SK-N-SH (cell line): ENCODE results near the gene EEF1AKMT4. TPM values are rescaled to one million over a fixed set of nuclear protein-coding genes. Genes with fewer than 3 reads are reported as not detected.

Experiments
- CTCF ChIA-PET: fragments of 300-600, 350-600 bp; formaldehyde crosslinking; extraction: SDS; loops from one replicate; lab custom pipeline; 2021; lab: Yijun Ruan, JAX
- POLR2A ChIA-PET: fragments of 350-600 bp; sonication (Branson Sonifier 250); formaldehyde crosslinking; extraction: SDS; loops from one replicate; lab custom pipeline; 2020; ENCODE audit warnings: antibody characterized with exemption, inconsistent platforms; lab: Yijun Ruan, JAX
- DNase-seq: peaks from one replicate; pipeline ENCODE4 v3.0.0; 2012
- H2AFZ ChIP-seq: fragments of 200-600 bp; sonication (generic); 2 replicates; pipeline ENCODE4 v1.8.1; 2016; ENCODE audit warnings: antibody characterized with exemption, mild to moderate bottlenecking, low read depth
- H3F3A ChIP-seq: fragments of 200-600 bp; sonication (generic); replicated peaks from 2 replicates; pipeline ENCODE3; 2016; ENCODE audit warnings: antibody characterized with exemption, mild to moderate bottlenecking; ENCODE audit not compliant: insufficient read depth
- H3K27ac ChIP-seq, 2 experiments: fragments of 200-500 bp in 1 of 2; fragments of 200-600 bp in 1 of 2; sonication (Bioruptor generic) in 1 of 2; sonication (generic), shearing (Covaris generic) in 1 of 2; 2 replicates each; pipeline versions ENCODE4 v1.5.1 to v1.6.1; 2014 to 2016; ENCODE audit warnings: low read depth in 2 of 2, inconsistent platforms in 1 of 2, low read length in 1 of 2, mild to moderate bottlenecking in 1 of 2, mixed read lengths in 1 of 2
- H3K27me3 ChIP-seq: fragments of 200-600 bp; sonication (generic), shearing (Covaris generic); 2 replicates; pipeline ENCODE4 v1.6.1; 2016; ENCODE audit warnings: mixed run types; ENCODE audit not compliant: insufficient read depth
- H3K36me3 ChIP-seq, 2 experiments: fragments of 200-500 bp in 1 of 2; fragments of 200-600 bp in 1 of 2; sonication (Bioruptor generic) in 1 of 2; sonication (generic) in 1 of 2; replicated peaks in 1 of 2; 2 replicates each; pipeline versions ENCODE3 to v1.5.1; 2014 to 2016; ENCODE audit warnings: low read length in 1 of 2, mild to moderate bottlenecking in 1 of 2; ENCODE audit not compliant: insufficient read depth in 2 of 2, control insufficient read depth in 1 of 2
- H3K4me1 ChIP-seq, 2 experiments: fragments of 200-500 bp in 1 of 2; fragments of 200-600 bp in 1 of 2; sonication (Bioruptor generic) in 1 of 2; sonication (generic), shearing (Covaris generic) in 1 of 2; 2 replicates each; pipeline versions ENCODE4 v1.5.1 to v1.6.1; 2014 to 2016; ENCODE audit warnings: low read depth in 1 of 2, low read length in 1 of 2, mixed run types in 1 of 2; ENCODE audit not compliant: insufficient read depth in 2 of 2, control insufficient read depth in 1 of 2
- H3K4me2 ChIP-seq: fragments of 200-600 bp; sonication (generic), shearing (Covaris generic); 2 replicates; pipeline ENCODE4 v1.6.1; 2017; ENCODE audit warnings: mixed run types
- H3K4me3 ChIP-seq, 2 experiments: fragments of 200-500 bp in 1 of 2; fragments of 200-600 bp in 1 of 2; sonication (Bioruptor generic) in 1 of 2; sonication (generic), shearing (Covaris generic) in 1 of 2; 2 replicates each; pipeline versions ENCODE4 v1.5.1 to v1.8.1; 2014 to 2016; ENCODE audit warnings: low read depth in 2 of 2, inconsistent platforms in 1 of 2, low read length in 1 of 2, mild to moderate bottlenecking in 1 of 2, mixed read lengths in 1 of 2, moderate library complexity in 1 of 2
- H3K79me2 ChIP-seq: fragments of 200-600 bp; sonication (generic); 2 replicates; pipeline ENCODE4 v1.8.1; 2017; ENCODE audit warnings: mild to moderate bottlenecking; ENCODE audit not compliant: insufficient read depth
- H3K9ac ChIP-seq: fragments of 200-600 bp; sonication (generic); 2 replicates; pipeline ENCODE4 v1.6.1; 2017; ENCODE audit warnings: mixed run types
- H3K9me2 ChIP-seq: fragments of 200-600 bp; sonication (generic); 2 replicates; pipeline ENCODE4 v1.6.1; 2017; ENCODE audit warnings: mixed run types
- H3K9me3 ChIP-seq: fragments of 200-600 bp; sonication (generic); 2 replicates; pipeline ENCODE4 v1.6.1; 2017; ENCODE audit warnings: mixed run types, mild to moderate bottlenecking, moderate library complexity
- H4K20me1 ChIP-seq: fragments of 200-600 bp; sonication (generic); 2 replicates; pipeline ENCODE4 v1.6.1; 2017; ENCODE audit warnings: mild to moderate bottlenecking, mixed run types; ENCODE audit not compliant: insufficient read depth
- CHD2 ChIP-seq: fragments of 150-350 bp; IDR thresholded peaks from 2 replicates; pipeline ENCODE4 v1.6.1; 2018; ENCODE audit warnings: low read length; ENCODE audit not compliant: partially characterized antibody
- ELF1 ChIP-seq: IDR thresholded peaks from 2 replicates; pipeline ENCODE4 v1.4.0; 2012
- EZH2phosphoT487 ChIP-seq: fragments of 200-600 bp; sonication (generic); IDR thresholded peaks from 2 replicates; pipeline ENCODE4 v1.6.1; 2017; ENCODE audit warnings: low read depth, mixed run types, mild to moderate bottlenecking, antibody characterized with exemption, moderate library complexity, borderline replicate concordance
- FOSL2 ChIP-seq: IDR thresholded peaks from 2 replicates; pipeline ENCODE4 v1.4.0; 2012; ENCODE audit warnings: low read depth, mild to moderate bottlenecking, moderate library complexity, borderline replicate concordance
- GABPA ChIP-seq: IDR thresholded peaks from 2 replicates; pipeline ENCODE4 v1.4.0; 2012; ENCODE audit warnings: low read depth, mild to moderate bottlenecking
- RCOR1 ChIP-seq: fragments of 150-350 bp; IDR thresholded peaks from 2 replicates; pipeline ENCODE4 v1.6.1; 2017; ENCODE audit warnings: antibody characterized with exemption, low read length
- RFX5 ChIP-seq: IDR thresholded peaks from 2 replicates; pipeline ENCODE4 v1.6.1; 2012; ENCODE audit warnings: mild to moderate bottlenecking, improper control_type of control experiment, low read length
- RXRA ChIP-seq: IDR thresholded peaks from 2 replicates; pipeline ENCODE4 v1.4.0; 2012; ENCODE audit warnings: low read depth, mild to moderate bottlenecking, borderline replicate concordance
- SMC3 ChIP-seq: IDR thresholded peaks from 2 replicates; pipeline ENCODE4 v1.6.1; 2012; ENCODE audit warnings: low read depth, low read length, improper control_type of control experiment
- TCF12 ChIP-seq: IDR thresholded peaks from 2 replicates; pipeline ENCODE4 v1.4.0; 2012
- WGBS: methylation state at CpG from one replicate; pipeline ENCODE4 v1.1.6; 2017; ENCODE audit warnings: low lambda C conversion rate; 5-methylcytosine and 5-hydroxymethylcytosine counted together
- polyA plus RNA-seq, 3 experiments: library from polyadenylated mRNA; depleted of rRNA; stranded (reverse); fragments of >200 nt; gene quantifications; 2 replicates each; pipeline ENCODE4 v1.2.3, GENCODE V29; 2012
- TF ChIP-seq, protein P1 (sequence below): IDR thresholded peaks from 2 replicates; pipeline ENCODE4; 2012
- TF ChIP-seq, protein P2 (sequence below): fragments of 150-350 bp; IDR thresholded peaks from 2 replicates; pipeline ENCODE4 v1.6.1; 2017; ENCODE audit warnings: antibody characterized with exemption, low read length, low read depth, borderline replicate concordance
- TF ChIP-seq, protein P3 (sequence below): IDR thresholded peaks from 2 replicates; pipeline ENCODE4 v1.6.1; 2012; ENCODE audit warnings: mild to moderate bottlenecking, low read depth, low read length, moderate library complexity
- TF ChIP-seq, protein P4 (sequence below): fragments of 150-350 bp; IDR thresholded peaks from 2 replicates; pipeline ENCODE4 v1.6.1; 2016; ENCODE audit warnings: mild to moderate bottlenecking, low read depth, low read length

EEF1AKMT4 gene
- polyA plus RNA-seq, 1 of the 3 experiments (the other 2 are of a cell fraction) = 9.3 TPM

DNA sequence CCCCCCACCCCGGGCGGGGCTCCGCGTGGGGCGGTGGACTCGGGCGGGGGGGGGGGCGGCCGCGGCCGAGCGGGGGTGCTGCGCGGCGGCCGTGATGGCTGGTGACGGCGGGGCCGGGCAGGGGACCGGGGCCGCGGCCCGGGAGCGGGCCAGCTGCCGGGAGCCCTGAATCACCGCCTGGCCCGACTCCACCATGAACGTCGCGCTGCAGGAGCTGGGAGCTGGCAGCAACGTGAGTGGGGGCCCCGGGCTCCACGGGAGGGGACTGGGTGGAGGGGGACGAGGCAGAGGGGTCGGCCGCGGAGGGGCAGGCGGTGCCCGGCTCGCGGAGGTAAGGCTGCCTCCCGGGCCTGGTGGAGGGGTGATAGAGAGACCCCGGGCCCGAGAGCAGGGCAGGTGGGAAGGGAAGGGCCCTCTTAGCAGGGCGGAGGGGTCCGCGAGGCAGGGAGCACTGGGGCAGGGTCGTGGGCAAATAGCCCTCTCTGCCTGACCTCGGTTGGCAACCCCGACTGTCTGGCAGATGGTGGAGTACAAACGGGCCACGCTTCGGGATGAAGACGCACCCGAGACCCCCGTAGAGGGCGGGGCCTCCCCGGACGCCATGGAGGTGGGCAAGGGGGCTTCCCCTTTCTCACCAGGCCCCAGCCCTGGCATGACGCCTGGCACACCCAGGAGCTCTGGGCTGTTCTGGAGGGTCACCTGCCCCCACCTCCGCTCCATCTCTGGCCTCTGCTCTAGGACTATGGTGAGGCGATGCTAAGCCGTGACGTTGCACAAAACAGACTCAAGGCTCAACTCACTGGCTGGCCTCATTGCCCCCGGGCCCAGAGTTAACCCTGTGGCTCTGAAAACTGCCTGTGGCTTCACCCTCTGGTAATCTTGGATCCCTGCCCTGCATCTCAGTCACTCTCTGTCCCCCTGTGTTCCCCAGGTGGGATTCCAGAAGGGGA lies 26.8 kb downstream of the EEF1AKMT4 start, which contains the start of gene ECE2:
ECE2 (plus strand) TSS at position 62 of the 950 bp plus-strand sequence; CDS start at position 194, 132 bp downstream.
- ChIA-PET CTCF (interaction anchor here (0.9 kb wide), 1 partner anchor 25 kb away, joined by 3 read pairs; no protein-coding TSS in a partner anchor), POLR2A (no interaction called here)

DNA sequence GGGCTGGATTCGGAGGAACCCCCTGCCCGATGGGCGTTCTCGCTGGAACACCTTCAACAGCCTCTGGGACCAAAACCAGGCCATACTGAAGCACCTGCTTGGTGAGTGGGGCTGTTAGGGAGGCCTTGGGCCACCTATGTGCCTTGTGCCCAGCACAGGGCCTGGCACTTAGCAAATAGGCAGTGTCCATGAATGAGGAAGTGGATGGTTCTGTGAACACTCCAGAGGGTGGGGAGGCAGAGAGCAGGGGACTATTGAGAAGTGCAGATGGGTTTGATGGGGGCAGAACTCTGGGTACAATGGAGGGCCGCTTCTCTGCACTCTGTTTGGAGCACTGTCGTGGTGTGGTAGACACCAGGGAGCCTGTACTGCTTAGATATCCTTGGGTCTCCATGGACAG lies 27.9 kb downstream of the EEF1AKMT4 start:
- no peak overlapping the region for H2AFZ ChIP-seq
- no peak overlapping the region for H3K9ac ChIP-seq
- H3K4me1 ChIP-seq = peaks cover 0 to 3% of the 10 kb centered on the region in 2 experiments; a peak in 1 of 4 replicates
- POLR2A ChIA-PET = no interaction called here
- H3K79me2 ChIP-seq = no peaks in the 10 kb centered on the region
- no peak for DNase-seq
- no peaks in the 10 kb centered on the region for H3K9me3 ChIP-seq
- H3K27ac ChIP-seq = no peak overlapping the region
- no peaks in the 10 kb centered on the region for H3K9me2 ChIP-seq
- peaks cover 14% of the 10 kb centered on the region for H3K27me3 ChIP-seq
- H3K4me3 ChIP-seq = no peak overlapping the region
- CTCF ChIA-PET = interaction anchor here (0.9 to 1.8 kb wide), 2 partner anchors 26 to 28 kb away, joined by 3 to 5 read pairs; partner anchors contain the start of gene EEF1AKMT4
- no peak overlapping the region for H3K4me2 ChIP-seq
- WGBS = 62% methylated on average over 5 of the region's 6 CpGs
- H4K20me1 ChIP-seq = no peaks in the 10 kb centered on the region
- no peaks in the 10 kb centered on the region for H3K36me3 ChIP-seq
- TF ChIP-seq FOSL2 = no peak
- TF ChIP-seq, protein P1, sequence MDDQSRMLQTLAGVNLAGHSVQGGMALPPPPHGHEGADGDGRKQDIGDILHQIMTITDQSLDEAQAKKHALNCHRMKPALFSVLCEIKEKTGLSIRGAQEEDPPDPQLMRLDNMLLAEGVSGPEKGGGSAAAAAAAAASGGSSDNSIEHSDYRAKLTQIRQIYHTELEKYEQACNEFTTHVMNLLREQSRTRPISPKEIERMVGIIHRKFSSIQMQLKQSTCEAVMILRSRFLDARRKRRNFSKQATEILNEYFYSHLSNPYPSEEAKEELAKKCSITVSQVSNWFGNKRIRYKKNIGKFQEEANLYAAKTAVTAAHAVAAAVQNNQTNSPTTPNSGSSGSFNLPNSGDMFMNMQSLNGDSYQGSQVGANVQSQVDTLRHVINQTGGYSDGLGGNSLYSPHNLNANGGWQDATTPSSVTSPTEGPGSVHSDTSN = no peak
- no peak for TF ChIP-seq EZH2phosphoT487
- TF ChIP-seq, protein P2, sequence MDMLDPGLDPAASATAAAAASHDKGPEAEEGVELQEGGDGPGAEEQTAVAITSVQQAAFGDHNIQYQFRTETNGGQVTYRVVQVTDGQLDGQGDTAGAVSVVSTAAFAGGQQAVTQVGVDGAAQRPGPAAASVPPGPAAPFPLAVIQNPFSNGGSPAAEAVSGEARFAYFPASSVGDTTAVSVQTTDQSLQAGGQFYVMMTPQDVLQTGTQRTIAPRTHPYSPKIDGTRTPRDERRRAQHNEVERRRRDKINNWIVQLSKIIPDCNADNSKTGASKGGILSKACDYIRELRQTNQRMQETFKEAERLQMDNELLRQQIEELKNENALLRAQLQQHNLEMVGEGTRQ = no peak
- TF ChIP-seq ELF1 = no peak
- TF ChIP-seq, protein P3, sequence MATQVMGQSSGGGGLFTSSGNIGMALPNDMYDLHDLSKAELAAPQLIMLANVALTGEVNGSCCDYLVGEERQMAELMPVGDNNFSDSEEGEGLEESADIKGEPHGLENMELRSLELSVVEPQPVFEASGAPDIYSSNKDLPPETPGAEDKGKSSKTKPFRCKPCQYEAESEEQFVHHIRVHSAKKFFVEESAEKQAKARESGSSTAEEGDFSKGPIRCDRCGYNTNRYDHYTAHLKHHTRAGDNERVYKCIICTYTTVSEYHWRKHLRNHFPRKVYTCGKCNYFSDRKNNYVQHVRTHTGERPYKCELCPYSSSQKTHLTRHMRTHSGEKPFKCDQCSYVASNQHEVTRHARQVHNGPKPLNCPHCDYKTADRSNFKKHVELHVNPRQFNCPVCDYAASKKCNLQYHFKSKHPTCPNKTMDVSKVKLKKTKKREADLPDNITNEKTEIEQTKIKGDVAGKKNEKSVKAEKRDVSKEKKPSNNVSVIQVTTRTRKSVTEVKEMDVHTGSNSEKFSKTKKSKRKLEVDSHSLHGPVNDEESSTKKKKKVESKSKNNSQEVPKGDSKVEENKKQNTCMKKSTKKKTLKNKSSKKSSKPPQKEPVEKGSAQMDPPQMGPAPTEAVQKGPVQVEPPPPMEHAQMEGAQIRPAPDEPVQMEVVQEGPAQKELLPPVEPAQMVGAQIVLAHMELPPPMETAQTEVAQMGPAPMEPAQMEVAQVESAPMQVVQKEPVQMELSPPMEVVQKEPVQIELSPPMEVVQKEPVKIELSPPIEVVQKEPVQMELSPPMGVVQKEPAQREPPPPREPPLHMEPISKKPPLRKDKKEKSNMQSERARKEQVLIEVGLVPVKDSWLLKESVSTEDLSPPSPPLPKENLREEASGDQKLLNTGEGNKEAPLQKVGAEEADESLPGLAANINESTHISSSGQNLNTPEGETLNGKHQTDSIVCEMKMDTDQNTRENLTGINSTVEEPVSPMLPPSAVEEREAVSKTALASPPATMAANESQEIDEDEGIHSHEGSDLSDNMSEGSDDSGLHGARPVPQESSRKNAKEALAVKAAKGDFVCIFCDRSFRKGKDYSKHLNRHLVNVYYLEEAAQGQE = no peak
- TF ChIP-seq SMC3 = no peak
- H3F3A ChIP-seq = no peaks in the 10 kb centered on the region

More for the DNA sequence above, 26.8 kb downstream of the EEF1AKMT4 start, which contains the start of gene ECE2:
- Histone ChIP-seq H3F3A (no peaks in the 10 kb centered on the region), H4K20me1 (no peaks in the 10 kb centered on the region), H3K36me3 (no peaks in the 10 kb centered on the region), H3K4me3 (no peak within 1 kb of the TSS), H3K4me2 (no peak within 1 kb of the TSS), H3K9ac (no peak within 1 kb of the TSS), H3K9me3 (no peaks in the 10 kb centered on the region)
- WGBS = 62% methylated on average over 40 of the region's 65 CpGs
- TF ChIP-seq, protein P2 = no peak
- TF ChIP-seq CHD2 = no peak
- TF ChIP-seq RCOR1 = no peak
- TF ChIP-seq TCF12 = no peak
- TF ChIP-seq RFX5 = no peak
- no peak for TF ChIP-seq SMC3
- no peak for TF ChIP-seq GABPA
- TF ChIP-seq RXRA = no peak
- TF ChIP-seq, protein P4, sequence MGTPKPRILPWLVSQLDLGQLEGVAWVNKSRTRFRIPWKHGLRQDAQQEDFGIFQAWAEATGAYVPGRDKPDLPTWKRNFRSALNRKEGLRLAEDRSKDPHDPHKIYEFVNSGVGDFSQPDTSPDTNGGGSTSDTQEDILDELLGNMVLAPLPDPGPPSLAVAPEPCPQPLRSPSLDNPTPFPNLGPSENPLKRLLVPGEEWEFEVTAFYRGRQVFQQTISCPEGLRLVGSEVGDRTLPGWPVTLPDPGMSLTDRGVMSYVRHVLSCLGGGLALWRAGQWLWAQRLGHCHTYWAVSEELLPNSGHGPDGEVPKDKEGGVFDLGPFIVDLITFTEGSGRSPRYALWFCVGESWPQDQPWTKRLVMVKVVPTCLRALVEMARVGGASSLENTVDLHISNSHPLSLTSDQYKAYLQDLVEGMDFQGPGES = no peak
- TF ChIP-seq, all 33 proteins: peak for 0
- H3K4me1 ChIP-seq = peaks cover 0 to 3% of the 10 kb centered on the region in 2 experiments; a peak in 1 of 4 replicates
- H3K9me2 ChIP-seq = no peaks in the 10 kb centered on the region
- peak; percentile 72 for DNase-seq
- H3K27ac ChIP-seq = no peak within 1 kb of the TSS
- H2AFZ ChIP-seq = no peak within 1 kb of the TSS
- H3K27me3 ChIP-seq = peaks cover 14% of the 10 kb centered on the region
- no peaks in the 10 kb centered on the region for H3K79me2 ChIP-seq
